A549 (cell line): Measurements from ENCODE around the gene SORCS2. TPM values are rescaled to one million over a fixed set of nuclear protein-coding genes. Genes with fewer than 3 reads are reported as not detected.

ENCODE experiments used
- ATAC-seq, 2 experiments: fragments of 200-7000 bp in 1 of 2; fragments of >200 bp in 1 of 2; cut with Nextera tagmentation in 1 of 2; cut with Tn5 transposase in 1 of 2; 3 replicates each; pipeline versions ENCODE4 v1.8.0 to v1.9.1; 2018 to 2020; ENCODE audit warnings: mild to moderate bottlenecking in 1 of 2, moderate library complexity in 1 of 2
- CTCF ChIA-PET: fragments of 300-600 bp; sonication (Branson Sonifier 250); formaldehyde crosslinking; extraction: SDS; loops from one replicate; lab custom pipeline; 2021; ENCODE audit warnings: antibody characterized with exemption, inconsistent platforms; lab: Yijun Ruan, JAX
- POLR2A ChIA-PET: fragments of 350-600 bp; formaldehyde crosslinking; extraction: SDS; loops from one replicate; lab custom pipeline; 2021; ENCODE audit warnings: antibody characterized with exemption, inconsistent platforms; lab: Yijun Ruan, JAX
- DNase-seq, 2 experiments: peaks; one replicate each; pipeline versions ENCODE4 v3.0.0 to v3.0.0-alpha.2; 2011 to 2016; ENCODE audit warnings: low read depth in 1 of 2, low spot score in 1 of 2
- FAIRE-seq: peaks from 2 replicates; lab custom pipeline; 2011; peaks lifted over from hg19 to GRCh38; lab: Jason Lieb, UNC
- H3K27ac ChIP-seq, 2 experiments: fragments of >200 bp; sonication (Bioruptor Twin); formaldehyde crosslinking; 3 replicates each; pipeline ENCODE4 v1.5.1; 2016 to 2017
- H3K4me1 ChIP-seq: fragments of >200 bp; sonication (Bioruptor Twin); formaldehyde crosslinking; 3 replicates; pipeline ENCODE4 v1.6.1; 2016
- H3K4me2 ChIP-seq: fragments of >200 bp; sonication (Bioruptor Twin); formaldehyde crosslinking; 3 replicates; pipeline ENCODE4 v1.6.1; 2016
- H3K4me3 ChIP-seq: fragments of >200 bp; sonication (Bioruptor Twin); formaldehyde crosslinking; 3 replicates; pipeline ENCODE4 v1.5.1; 2016
- H3K9me3 ChIP-seq: fragments of >200 bp; sonication (Bioruptor Twin); formaldehyde crosslinking; 3 replicates; pipeline ENCODE4 v1.6.1; 2016
- BCL3 ChIP-seq: fragments of >200 bp; sonication (Bioruptor Twin); formaldehyde crosslinking; IDR thresholded peaks from 3 replicates; pipeline ENCODE4 v1.6.1; 2016
- CBX2 ChIP-seq: fragments of 200-600 bp; sonication (generic); IDR thresholded peaks from 2 replicates; pipeline ENCODE4 v1.6.1; 2016; ENCODE audit warnings: low read depth, mild to moderate bottlenecking, borderline replicate concordance
- CBX8 ChIP-seq: fragments of 200-600 bp; sonication (generic); IDR thresholded peaks from 2 replicates; pipeline ENCODE4 v1.6.1; 2016
- CHD2 ChIP-seq: fragments of 150-350 bp; IDR thresholded peaks from 2 replicates; pipeline ENCODE4 v1.6.1; 2014; ENCODE audit warnings: low read length; ENCODE audit not compliant: partially characterized antibody
- CHD4 ChIP-seq: fragments of 200-600 bp; sonication (generic); IDR thresholded peaks from 2 replicates; pipeline ENCODE4 v1.6.1; 2016; ENCODE audit warnings: antibody characterized with exemption, mild to moderate bottlenecking, borderline replicate concordance
- EHMT2 ChIP-seq: fragments of 200-600 bp; sonication (generic); IDR thresholded peaks from 2 replicates; pipeline ENCODE4 v1.6.1; 2016; ENCODE audit warnings: antibody characterized with exemption, low read depth, mild to moderate bottlenecking, moderate library complexity
- EP300 ChIP-seq, 2 experiments: fragments of >200 bp; sonication (Bioruptor Twin); formaldehyde crosslinking; IDR thresholded peaks; 2 replicates in 1 of 2; 3 replicates in 1 of 2; pipeline ENCODE4 v1.6.1; 2016 to 2017
- ESRRA ChIP-seq: fragments of 150-350 bp; IDR thresholded peaks from 2 replicates; pipeline ENCODE4 v1.6.1; 2014; ENCODE audit warnings: mild to moderate bottlenecking, low read length, borderline replicate concordance
- FOSB ChIP-seq: fragments of 250-450 bp; sonication (Bioruptor Pico); IDR thresholded peaks from 2 replicates; pipeline ENCODE4 v1.5.0; 2020; ENCODE audit warnings: mild to moderate bottlenecking, moderate library complexity
- FOXS1 ChIP-seq: fragments of 250-450 bp; sonication (Bioruptor Pico); IDR thresholded peaks from 2 replicates; pipeline ENCODE4 v1.5.0; 2020; ENCODE audit warnings: mild to moderate bottlenecking, moderate library complexity
- HDAC2 ChIP-seq: fragments of 200-600 bp; sonication (generic); IDR thresholded peaks from 2 replicates; pipeline ENCODE4 v1.6.1; 2016
- HES2 ChIP-seq: fragments of >200 bp; sonication (Bioruptor Twin); formaldehyde crosslinking; IDR thresholded peaks from 2 replicates; pipeline ENCODE4 v1.6.1; 2016
- MAZ ChIP-seq: fragments of 150-350 bp; IDR thresholded peaks from 2 replicates; pipeline ENCODE4 v1.6.1; 2014; ENCODE audit warnings: antibody characterized with exemption, low read depth, low read length, borderline replicate concordance
- MYC ChIP-seq: IDR thresholded peaks from 2 replicates; pipeline ENCODE4 v1.6.1; 2012; ENCODE audit warnings: mild to moderate bottlenecking, inconsistent platforms, low read length, improper control_type of control experiment, borderline replicate concordance
- NPAS2 ChIP-seq: fragments of 250-450 bp; sonication (Bioruptor Pico); IDR thresholded peaks from 2 replicates; pipeline ENCODE4 v1.8.0; 2022; ENCODE audit warnings: mild to moderate bottlenecking, moderate library complexity, borderline replicate concordance
- NR3C1 ChIP-seq: fragments of >200 bp; sonication (Bioruptor Twin); formaldehyde crosslinking; IDR thresholded peaks from 3 replicates; pipeline ENCODE4 v1.6.1; 2017
- PBX3 ChIP-seq: IDR thresholded peaks from 2 replicates; pipeline ENCODE4 v1.6.1; 2012
- POLR2AphosphoS2 ChIP-seq: conservative IDR thresholded peaks from 2 replicates; pipeline ENCODE4 v1.6.1; 2012; ENCODE audit warnings: low read length, improper control_type of control experiment, inconsistent platforms
- RARB ChIP-seq: fragments of 250-450 bp; sonication (Bioruptor Pico); IDR thresholded peaks from 2 replicates; pipeline ENCODE4 v1.8.0; 2021; ENCODE audit warnings: mild to moderate bottlenecking, moderate library complexity
- RCOR1 ChIP-seq: fragments of 150-350 bp; IDR thresholded peaks from 2 replicates; pipeline ENCODE4 v1.6.1; 2014; ENCODE audit warnings: antibody characterized with exemption, low read length, low read depth
- REST ChIP-seq: fragments of 200-600 bp; sonication (generic); IDR thresholded peaks from 2 replicates; pipeline ENCODE4 v1.6.1; 2016; ENCODE audit warnings: antibody characterized with exemption, mild to moderate bottlenecking, moderate library complexity
- TFCP2L1 ChIP-seq: fragments of 250-450 bp; sonication (Bioruptor Pico); IDR thresholded peaks from 2 replicates; pipeline ENCODE4 v1.5.0; 2021; ENCODE audit warnings: mild to moderate bottlenecking
- TP53 ChIP-seq: fragments of 250-450 bp; sonication (Bioruptor Pico); IDR thresholded peaks from 2 replicates; pipeline ENCODE4 v1.5.0; 2021; ENCODE audit warnings: mild to moderate bottlenecking, moderate library complexity
- USF2 ChIP-seq: fragments of 450-650 bp; IDR thresholded peaks from 2 replicates; pipeline ENCODE4 v1.6.1; 2014; ENCODE audit warnings: antibody characterized with exemption
- ZSCAN20 ChIP-seq: fragments of 250-450 bp; sonication (Bioruptor Pico); IDR thresholded peaks from 2 replicates; pipeline ENCODE4 v1.8.0; 2022; ENCODE audit warnings: mild to moderate bottlenecking, moderate library complexity
- WGBS: methylation state at CpG from one replicate; pipeline ENCODE4 v1.1.6; 2017; ENCODE audit errors: missing lambda C conversion rate; 5-methylcytosine and 5-hydroxymethylcytosine counted together
- polyA plus RNA-seq, 4 experiments: library from polyadenylated mRNA; depleted of rRNA in 3 of 4; stranded (reverse); fragments of >200 nt; fragmentation: RNase III in 1 of 4; extraction: RNeasy Plus Mini Kit Qiagen cat#74134 plus additional on column Dnase treatment in 1 of 4; gene quantifications; 2 replicates in 3 of 4; 3 replicates in 1 of 4; pipeline ENCODE4 v1.2.3, GENCODE V29; 2011 to 2017

The SORCS2 gene
- polyA plus RNA-seq, 2 of the 4 experiments (the other 2 are of a cell fraction), result 1.4 to 4.6 TPM

- no peak overlapping the region for H3K4me3 ChIP-seq
- DNase-seq (no peak), ATAC-seq (no peak), FAIRE-seq (no peak)
- POLR2A ChIA-PET, result no interaction called here
- H3K4me1 ChIP-seq, result no peaks in the 10 kb centered on the region
- no peaks in the 10 kb centered on the region for H3K9me3 ChIP-seq
- H3K4me2 ChIP-seq, result no peak overlapping the region
- 70% methylated on average over 10 of the region's 13 CpGs for WGBS
- CTCF ChIA-PET, result no interaction called here
- no peak for TF ChIP-seq PBX3
- TF ChIP-seq POLR2AphosphoS2, result no peak
- no peak for TF ChIP-seq FOSB (CRISPR knock-in tag)
- no peak for TF ChIP-seq REST
- no peak for TF ChIP-seq MYC
- no peak for TF ChIP-seq BCL3
- TF ChIP-seq CBX2, result no peak
- TF ChIP-seq NPAS2 (CRISPR knock-in tag), result no peak
- no peak for TF ChIP-seq ESRRA
- TF ChIP-seq ZSCAN20 (CRISPR knock-in tag), result no peak
- no peak for TF ChIP-seq FOXS1 (CRISPR knock-in tag)
- no peak overlapping the region for H3K27ac ChIP-seq
Observed at GRCh38 chr4:7388627-7389026, 196.3 kb downstream of the SORCS2 start.

GRCh38 chr4:7389101-7389701 is 196.9 kb downstream of the SORCS2 start:
- H3K9me3 ChIP-seq, result no peaks in the 10 kb centered on the region
- CTCF ChIA-PET, result no interaction called here
- H3K27ac ChIP-seq, result no peak overlapping the region
- no peaks in the 10 kb centered on the region for H3K4me1 ChIP-seq
- POLR2A ChIA-PET, result no interaction called here
- TF ChIP-seq USF2 (no peak), MAZ (no peak), RARB (CRISPR knock-in tag) (no peak), CHD2 (no peak), EHMT2 (no peak)
- ATAC-seq (no peak), FAIRE-seq (no peak), DNase-seq (no peak)
- no peak overlapping the region for H3K4me3 ChIP-seq
- 84% methylated on average over 10 of the region's 15 CpGs for WGBS
- H3K4me2 ChIP-seq, result no peak overlapping the region

GRCh38 chr4:7389719-7390118 is 197.4 kb downstream of the SORCS2 start:
- TF ChIP-seq EP300 (IDR thresholded peaks at IDR 0.05) (no peak), POLR2AphosphoS2 (no peak), TP53 (no peak), NR3C1 (no peak), RCOR1 (no peak), CBX8 (no peak), FOSB (CRISPR knock-in tag) (no peak), HES2 (no peak), ZSCAN20 (CRISPR knock-in tag) (no peak), HDAC2 (no peak), TFCP2L1 (CRISPR knock-in tag) (no peak), RARB (CRISPR knock-in tag) (no peak), CHD4 (no peak), ESRRA (no peak)
- Histone ChIP-seq H3K4me3 (no peak overlapping the region), H3K9me3 (no peaks in the 10 kb centered on the region), H3K4me1 (peaks cover 5% of the 10 kb centered on the region; the same call in 2 of the 3 replicates), H3K4me2 (no peak overlapping the region), H3K27ac (no peak overlapping the region)
- DNase-seq (no peak), ATAC-seq (no peak), FAIRE-seq (no peak)
- 71% methylated on average over 12 of the region's 12 CpGs for WGBS
- ChIA-PET POLR2A (no interaction called here), CTCF (no interaction called here)
